PC-9 (cell line): Measurements from ENCODE around the gene RBM7.

Experiments
- CTCF ChIP-seq: fragments of 200-600 bp; sonication (generic); conservative IDR thresholded peaks from 2 replicates; pipeline ENCODE4 v1.6.1; 2017; ENCODE audit warnings: mixed run types, antibody characterized with exemption, mild to moderate bottlenecking, moderate library complexity
- EZH2 ChIP-seq: fragments of 200-600 bp; sonication (generic); IDR thresholded peaks from 2 replicates; pipeline ENCODE4 v1.8.0; 2017; ENCODE audit warnings: antibody characterized with exemption, low read depth

- TF ChIP-seq CTCF = no peak
- TF ChIP-seq EZH2 = no peak
These were observed 41.5 kb downstream of the RBM7 start for GRCh38 chr11:114441921-114442320.
